SU-DHL-6 (cell line): Measurements from ENCODE around the gene SLC27A1.

Experiments used
- EZH2phosphoT487 ChIP-seq: fragments of 200-600 bp; sonication (generic), shearing (Covaris generic); conservative IDR thresholded peaks from 2 replicates; pipeline ENCODE4 v1.6.1; 2018; ENCODE audit warnings: mild to moderate bottlenecking, antibody characterized with exemption, low read length, moderate library complexity, mixed read lengths
- TF ChIP-seq, protein P1 (sequence below): fragments of 200-600 bp; sonication (generic); IDR thresholded peaks from one replicate; pipeline ENCODE4 v1.5.1; 2017; ENCODE audit warnings: antibody characterized with exemption, mild to moderate bottlenecking, low read length, moderate library complexity; ENCODE audit not compliant: insufficient read depth, poor library complexity, severe bottlenecking

DNA sequence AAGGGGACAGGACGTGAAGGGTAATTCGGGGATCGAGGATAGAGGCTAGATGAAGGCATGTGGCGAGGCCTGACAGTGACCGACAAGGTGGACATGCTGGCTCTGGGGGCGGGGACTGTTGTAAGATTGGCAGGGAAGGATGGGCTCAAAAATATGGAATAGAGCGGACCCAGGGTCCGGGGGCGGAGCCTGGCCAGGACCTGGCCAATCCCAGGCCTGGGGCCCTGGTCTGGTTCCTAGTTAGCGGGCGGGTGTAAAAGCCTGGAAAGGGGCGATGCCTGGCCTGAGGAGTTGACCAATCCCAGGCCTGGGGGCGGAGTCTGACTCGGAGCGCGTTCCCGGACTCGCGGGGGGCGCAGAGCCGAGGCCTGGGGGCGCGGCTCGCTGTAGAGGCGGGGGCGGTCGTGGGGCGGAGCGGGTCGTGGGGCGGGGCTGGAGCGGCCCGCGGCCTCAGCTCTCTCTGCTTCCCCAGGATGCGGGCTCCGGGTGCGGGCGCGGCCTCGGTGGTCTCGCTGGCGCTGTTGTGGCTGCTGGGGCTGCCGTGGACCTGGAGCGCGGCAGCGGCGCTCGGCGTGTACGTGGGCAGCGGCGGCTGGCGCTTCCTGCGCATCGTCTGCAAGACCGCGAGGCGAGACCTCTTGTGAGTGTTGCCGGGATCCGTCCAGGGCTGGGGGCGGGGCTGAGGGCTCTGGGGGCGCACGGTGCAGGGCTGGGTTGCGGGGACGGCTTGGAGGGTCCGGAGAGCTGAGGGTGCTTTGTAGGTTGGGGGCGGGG, at the start of gene SLC27A1:
- TF ChIP-seq, protein P1, sequence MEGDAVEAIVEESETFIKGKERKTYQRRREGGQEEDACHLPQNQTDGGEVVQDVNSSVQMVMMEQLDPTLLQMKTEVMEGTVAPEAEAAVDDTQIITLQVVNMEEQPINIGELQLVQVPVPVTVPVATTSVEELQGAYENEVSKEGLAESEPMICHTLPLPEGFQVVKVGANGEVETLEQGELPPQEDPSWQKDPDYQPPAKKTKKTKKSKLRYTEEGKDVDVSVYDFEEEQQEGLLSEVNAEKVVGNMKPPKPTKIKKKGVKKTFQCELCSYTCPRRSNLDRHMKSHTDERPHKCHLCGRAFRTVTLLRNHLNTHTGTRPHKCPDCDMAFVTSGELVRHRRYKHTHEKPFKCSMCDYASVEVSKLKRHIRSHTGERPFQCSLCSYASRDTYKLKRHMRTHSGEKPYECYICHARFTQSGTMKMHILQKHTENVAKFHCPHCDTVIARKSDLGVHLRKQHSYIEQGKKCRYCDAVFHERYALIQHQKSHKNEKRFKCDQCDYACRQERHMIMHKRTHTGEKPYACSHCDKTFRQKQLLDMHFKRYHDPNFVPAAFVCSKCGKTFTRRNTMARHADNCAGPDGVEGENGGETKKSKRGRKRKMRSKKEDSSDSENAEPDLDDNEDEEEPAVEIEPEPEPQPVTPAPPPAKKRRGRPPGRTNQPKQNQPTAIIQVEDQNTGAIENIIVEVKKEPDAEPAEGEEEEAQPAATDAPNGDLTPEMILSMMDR, result no peak
- TF ChIP-seq EZH2phosphoT487, result no peak
